PC-9 (cell line): Measurements from ENCODE around the gene NR2F1-AS1.

Source experiments
- CTCF ChIP-seq: fragments of 200-600 bp; sonication (generic); conservative IDR thresholded peaks from 2 replicates; pipeline ENCODE4 v1.6.1; 2017; ENCODE audit warnings: mixed run types, antibody characterized with exemption, mild to moderate bottlenecking, moderate library complexity
- EZH2 ChIP-seq: fragments of 200-600 bp; sonication (generic); IDR thresholded peaks from 2 replicates; pipeline ENCODE4 v1.8.0; 2017; ENCODE audit warnings: antibody characterized with exemption, low read depth

GRCh38 chr5:93596310-93596675 is 15.3 kb upstream of the NR2F1-AS1 start:
- TF ChIP-seq CTCF (no peak), EZH2 (no peak)
